Tongue (tissue), 2 donors: ENCODE data around the gene CETP. TPM values are rescaled to one million over a fixed set of nuclear protein-coding genes. Genes with fewer than 3 reads are reported as not detected.

Source experiments
- DNase-seq: peaks from one replicate; pipeline ENCODE4 v3.0.0-alpha.2; 2015
- total RNA-seq: library from RNA; depleted of rRNA; stranded (reverse); fragments of >200 nt; gene quantifications from one replicate; pipeline ENCODE4 v1.2.3, GENCODE V29; 2014

CETP gene
- total RNA-seq, result 1.4 TPM

GRCh38 chr16:56961851-56962281 is at the start of gene CETP:
Gene CETP, plus strand, starts transcription at chr16:56961950. Its CDS starts 30 bp downstream, at chr16:56961980.
- DNase-seq, result no peak

DNA sequence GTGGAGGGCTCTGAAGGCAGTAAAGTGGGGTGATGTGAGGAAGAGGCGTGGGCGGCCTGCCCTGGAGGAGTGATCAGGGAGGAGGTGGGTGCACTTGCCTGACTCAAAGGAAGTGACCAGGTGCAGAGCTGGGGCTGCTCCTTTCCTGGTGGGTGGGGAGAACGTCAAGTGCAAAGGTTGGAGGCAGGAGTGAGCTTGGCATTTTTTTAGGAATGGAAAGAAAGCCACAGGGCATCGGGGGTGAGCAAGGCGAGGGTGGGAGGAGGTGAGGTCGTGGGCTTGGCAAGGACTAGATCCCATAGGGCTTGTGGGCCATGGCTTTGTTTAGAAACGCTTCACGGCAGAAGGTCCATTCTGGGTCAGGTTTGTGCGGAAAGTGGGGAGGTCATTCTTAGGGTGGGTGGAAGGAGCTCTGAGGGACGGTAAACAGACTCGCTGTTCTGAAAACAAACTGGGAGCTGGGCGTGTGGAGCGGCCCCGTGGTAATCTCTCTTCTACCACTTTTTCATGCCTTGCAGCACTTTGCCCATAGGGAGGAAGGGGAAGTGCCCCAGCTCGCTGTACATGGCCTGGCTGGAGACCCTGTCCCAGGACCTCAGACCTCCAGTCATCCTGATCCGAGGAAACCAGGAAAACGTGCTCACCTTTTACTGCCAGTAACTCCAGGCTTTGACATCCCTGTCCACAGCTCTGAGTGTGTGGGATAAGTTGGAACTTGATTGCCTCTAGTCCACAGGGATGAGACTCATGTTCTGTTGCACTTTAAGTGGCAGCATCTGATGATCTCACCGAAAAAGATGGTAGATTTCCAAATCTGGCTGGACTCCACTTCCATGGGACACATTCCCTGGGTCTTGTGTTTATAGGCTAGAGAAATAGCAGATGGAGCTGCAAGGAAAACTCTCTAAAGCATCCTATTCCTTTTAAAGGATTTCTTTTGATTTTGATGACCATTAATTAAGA is 48.7 kb upstream of the CETP start:
- peak; percentile 54 for DNase-seq

DNA sequence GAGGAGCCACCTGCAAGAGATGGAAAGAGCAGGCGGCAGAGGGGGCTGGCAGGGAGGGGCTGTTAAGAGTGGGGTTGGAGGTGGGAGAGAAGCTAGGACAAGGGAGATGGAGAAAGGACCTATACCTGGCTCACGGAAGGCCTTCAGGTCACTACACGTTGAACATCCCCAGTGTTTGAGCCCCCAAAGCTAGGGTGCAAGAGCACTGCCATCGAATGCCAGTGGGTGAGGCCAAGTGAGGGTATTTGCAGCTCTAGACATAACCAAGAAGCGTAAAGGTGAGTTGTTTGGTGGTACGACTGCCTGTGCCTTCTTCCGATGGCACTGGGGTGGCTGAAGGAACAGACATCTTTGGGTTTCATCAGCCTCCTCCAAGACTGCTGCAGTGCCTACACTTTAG is 46.9 kb upstream of the CETP start:
- DNase-seq, result no peak

DNA sequence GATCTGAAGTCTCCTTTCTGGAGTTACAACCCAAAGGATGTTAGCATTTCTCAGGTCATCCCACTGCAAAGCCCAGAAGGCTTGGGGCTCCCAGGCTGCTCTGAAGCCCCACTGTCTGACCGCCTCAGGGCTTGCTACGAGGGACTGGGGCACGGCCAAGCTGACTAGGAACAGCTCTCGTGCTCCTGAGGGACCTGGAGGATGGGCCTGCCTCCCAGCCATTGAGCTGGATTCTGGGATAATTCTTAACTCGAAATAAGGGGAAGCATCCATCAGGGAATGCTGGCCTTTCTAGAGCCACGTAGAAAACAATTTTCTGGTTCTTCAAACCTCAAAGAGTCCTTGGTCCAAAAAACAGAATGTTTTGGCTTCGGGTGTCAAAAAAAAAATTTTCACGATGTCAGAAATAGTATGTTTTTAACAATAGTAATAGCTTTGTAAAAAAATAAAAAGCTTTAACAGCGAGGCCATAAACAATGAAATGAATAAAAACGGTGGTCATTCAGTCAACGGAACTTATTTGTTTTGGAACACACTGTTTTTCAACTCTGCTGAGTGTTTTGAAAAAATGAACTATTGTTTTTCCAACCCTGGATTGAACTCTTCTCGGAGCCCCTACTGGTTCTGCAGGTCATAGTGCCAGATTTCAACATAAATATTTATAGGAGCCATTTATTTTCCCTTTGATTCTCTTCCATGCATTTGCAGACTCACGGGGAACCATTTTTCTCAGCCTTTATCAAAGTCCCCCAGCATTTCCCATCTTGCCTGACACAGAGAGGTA is 46.2 kb upstream of the CETP start:
- no peak for DNase-seq

GRCh38 chr16:56916571-56917403 is 45.0 kb upstream of the CETP start:
- no peak for DNase-seq

DNA sequence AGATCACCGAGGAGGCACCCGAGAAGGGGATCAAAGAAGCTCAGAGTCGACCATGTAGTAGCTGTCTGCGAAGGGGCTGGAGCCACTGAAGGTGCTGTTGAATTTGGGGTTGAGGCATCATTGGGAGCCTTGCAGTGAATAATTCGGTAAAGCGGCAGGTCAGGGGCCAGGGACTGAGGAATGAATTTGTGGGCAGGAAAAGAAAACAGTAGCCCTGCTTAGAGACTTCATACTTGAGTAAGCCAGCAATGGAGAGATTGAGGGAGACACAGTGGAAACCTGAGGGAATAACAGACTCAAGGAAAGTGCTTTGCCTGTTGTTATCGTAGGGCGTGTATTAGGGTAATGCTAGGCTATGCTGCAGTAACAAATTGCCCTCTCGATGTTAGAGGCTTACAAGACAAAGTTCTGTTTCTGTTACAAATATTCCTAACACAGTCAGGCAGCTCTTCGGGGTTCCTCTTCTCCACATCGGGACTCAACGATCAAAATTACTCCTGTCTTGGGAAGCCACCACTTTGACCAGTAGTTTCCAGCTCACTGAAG is 43.2 kb upstream of the CETP start:
- DNase-seq, result no peak

- DNase-seq, result no peak
Observed at GRCh38 chr16:56919099-56919800, 42.5 kb upstream of the CETP start.

GRCh38 chr16:56921571-56921970 is 40.2 kb upstream of the CETP start:
- DNase-seq, result no peak

DNA sequence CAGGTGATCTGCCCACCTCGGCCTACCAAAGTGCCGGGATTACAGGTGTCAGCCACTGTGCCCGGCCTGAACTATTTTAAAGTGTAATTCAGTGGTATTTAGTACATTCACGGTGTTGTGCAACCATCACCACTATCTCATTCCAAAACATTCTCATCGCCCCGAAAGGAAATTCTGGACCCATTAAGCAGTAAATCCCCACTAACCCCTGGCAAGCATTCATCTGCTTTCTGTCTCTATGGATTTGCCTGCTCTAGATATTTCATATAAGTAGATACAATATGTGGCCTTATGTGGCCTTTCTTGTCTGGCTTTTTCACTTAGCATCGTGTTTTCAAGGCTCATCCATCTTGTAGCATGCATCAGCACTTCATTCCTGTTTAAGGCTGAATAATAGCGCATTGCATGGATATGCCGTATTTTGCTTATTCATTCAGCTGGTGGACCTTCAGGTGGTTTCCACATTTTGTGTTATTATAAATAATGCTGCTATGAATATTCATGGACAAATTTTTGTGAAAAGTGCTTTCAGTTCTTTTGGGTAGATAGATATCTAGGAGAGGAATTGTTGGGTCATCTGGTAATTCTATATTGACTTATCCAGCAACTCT is 38.2 kb upstream of the CETP start:
- no peak for DNase-seq

DNA sequence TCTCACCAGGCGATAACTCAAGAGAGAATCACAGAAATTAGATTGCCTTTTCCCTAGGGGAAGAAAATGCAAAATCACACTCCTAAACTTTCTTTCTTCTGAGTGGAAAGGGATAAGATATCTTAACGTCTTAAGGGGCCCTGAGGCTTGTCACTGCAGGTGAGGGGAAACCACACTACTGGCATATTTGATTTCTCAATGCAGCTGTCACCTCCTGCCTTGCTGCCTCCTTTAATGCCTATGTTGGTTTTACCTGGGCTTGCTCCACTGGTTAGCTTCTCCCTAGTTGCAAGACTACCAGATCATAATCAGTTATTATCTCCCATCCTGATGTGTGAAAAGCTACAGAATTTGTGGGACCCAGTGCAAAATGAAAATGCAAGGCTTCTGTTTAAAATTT is 34.3 kb upstream of the CETP start:
- DNase-seq, result no peak

GRCh38 chr16:56929639-56930038 is 32.1 kb upstream of the CETP start:
- no peak for DNase-seq

- DNase-seq, result no peak
Observed at GRCh38 chr16:56930486-56931270, 31.1 kb upstream of the CETP start.

- DNase-seq, result peak; percentile 78
Observed at GRCh38 chr16:56931271-56931891, 30.4 kb upstream of the CETP start.

DNA sequence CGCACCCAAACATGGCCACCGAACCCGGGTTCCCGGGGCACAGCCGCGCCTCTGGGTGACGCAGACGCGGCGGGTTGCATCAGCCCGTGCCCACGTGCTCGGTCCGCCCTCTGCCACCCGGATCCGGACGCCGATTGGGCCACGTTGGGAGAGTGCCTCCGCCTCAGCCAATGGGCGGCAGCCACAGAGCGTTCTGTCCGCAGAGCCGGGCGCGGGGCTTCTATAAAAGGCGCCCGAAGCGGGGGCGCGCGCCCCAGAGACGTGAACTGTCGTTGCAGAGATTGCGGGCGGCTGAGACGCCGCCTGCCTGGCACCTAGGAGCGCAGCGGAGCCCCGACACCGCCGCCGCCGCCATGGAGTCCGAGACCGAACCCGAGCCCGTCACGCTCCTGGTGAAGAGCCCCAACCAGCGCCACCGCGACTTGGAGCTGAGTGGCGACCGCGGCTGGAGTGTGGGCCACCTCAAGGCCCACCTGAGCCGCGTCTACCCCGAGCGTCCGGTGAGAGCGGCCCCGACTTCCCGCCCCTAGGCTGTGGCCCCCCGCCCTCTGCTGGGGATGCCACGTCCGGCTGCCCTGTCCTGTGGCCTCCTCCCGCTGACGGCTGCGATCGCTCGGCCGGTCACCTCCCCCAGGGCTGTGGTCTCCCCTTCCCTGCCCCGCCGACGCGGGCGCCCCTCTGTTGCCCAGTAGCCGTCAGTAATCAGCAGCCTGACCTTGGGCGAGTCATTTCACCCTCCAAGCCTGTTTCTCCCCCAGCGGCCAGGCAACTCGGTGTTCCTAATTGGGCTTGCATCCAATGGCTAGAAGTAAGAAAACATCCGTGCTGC is 29.6 kb upstream of the CETP start, which contains the start of gene HERPUD1:
TSS of gene HERPUD1 (plus strand) at position 251 of the 829 bp plus-strand sequence. CDS start at position 354, 103 bp downstream.
- peak; percentile 99 for DNase-seq

- DNase-seq, result peak; percentile 76
Observed at GRCh38 chr16:56932721-56933619, 28.8 kb upstream of the CETP start.

DNA sequence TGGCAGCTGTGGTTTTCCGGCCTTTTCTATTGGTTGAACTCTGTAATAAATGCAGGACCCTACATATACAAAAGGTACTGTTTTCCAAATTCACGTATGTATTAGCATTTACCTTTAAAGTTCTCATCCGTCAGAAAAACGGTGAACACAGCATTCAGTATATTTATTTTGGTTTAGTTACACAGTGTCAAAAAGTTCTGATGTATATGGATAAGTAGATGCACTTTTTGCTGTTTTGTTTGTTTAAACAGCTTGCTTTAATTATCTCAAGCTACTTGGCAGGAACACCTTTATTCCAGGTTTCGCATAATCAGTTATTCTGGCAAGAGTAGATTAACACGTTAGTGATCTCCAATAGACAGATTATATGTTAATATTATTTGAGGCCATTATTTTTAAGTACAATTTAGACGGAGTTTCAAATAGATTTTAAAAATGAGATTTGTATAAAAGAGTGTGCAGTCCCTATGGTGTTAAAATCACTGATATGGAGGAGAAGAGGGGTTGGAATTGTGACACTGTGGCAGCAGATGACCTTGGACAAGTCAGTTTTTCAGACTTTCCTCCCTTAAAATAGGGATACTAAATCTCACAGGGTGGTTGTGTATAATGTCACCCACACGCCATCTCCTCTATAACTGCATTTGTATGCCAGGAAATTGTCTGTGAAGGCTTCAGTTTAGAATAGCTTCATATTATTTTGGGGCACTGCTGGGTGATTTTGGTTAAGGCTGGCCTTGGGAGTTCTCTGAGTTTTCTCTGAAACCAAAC is 27.7 kb upstream of the CETP start:
- no peak for DNase-seq
